Right kidney (tissue), 9 donors: Measurements from ENCODE around the gene UPK3BL2.
"Not testable (repeated sequence)": the region's sequence is repeated elsewhere in the genome, so short reads cannot be mapped to it uniquely, and the experiment has no call there.

ENCODE experiments used
- DNase-seq: peaks from one replicate; pipeline ENCODE4 v3.0.0-alpha.2; 2016
- long read RNA-seq, 8 donors: transcript quantifications; one replicate each; lab custom pipeline, GENCODE V29; 2026

Gene UPK3BL2, protein sequence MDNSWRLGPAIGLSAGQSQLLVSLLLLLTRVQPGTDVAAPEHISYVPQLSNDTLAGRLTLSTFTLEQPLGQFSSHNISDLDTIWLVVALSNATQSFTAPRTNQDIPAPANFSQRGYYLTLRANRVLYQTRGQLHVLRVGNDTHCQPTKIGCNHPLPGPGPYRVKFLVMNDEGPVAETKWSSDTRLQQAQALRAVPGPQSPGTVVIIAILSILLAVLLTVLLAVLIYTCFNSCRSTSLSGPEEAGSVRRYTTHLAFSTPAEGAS
- long read RNA-seq, donor 1, partial matches to known transcripts, result 0 of 1 reads
- long read RNA-seq, donor 1, other reads (novel, unspliced or antisense), result 0 of 1 reads
- long read RNA-seq, donor 2, partial matches to known transcripts, result 0 of 1 reads
- long read RNA-seq, donor 2, other reads (novel, unspliced or antisense), result 0 of 1 reads
- long read RNA-seq, donor 3, partial matches to known transcripts, result 0 of 1 reads
- long read RNA-seq, donor 3, other reads (novel, unspliced or antisense), result 0 of 1 reads
- long read RNA-seq, donor 4, transcript AC093668.3-201 (6 exons, 1,005 nt), result major isoform, 5 of 5 reads
- long read RNA-seq, donor 4, partial matches to known transcripts, result 0 of 5 reads
- long read RNA-seq, donor 4, other reads (novel, unspliced or antisense), result 0 of 5 reads
- long read RNA-seq, donor 5, partial matches to known transcripts, result 0 of 2 reads
- long read RNA-seq, donor 5, other reads (novel, unspliced or antisense), result 0 of 2 reads
- long read RNA-seq, donor 6, partial matches to known transcripts, result 0 of 2 reads
- long read RNA-seq, donor 6, other reads (novel, unspliced or antisense), result 0 of 2 reads
- long read RNA-seq, donor 7, partial matches to known transcripts, result 0 of 1 reads
- long read RNA-seq, donor 7, other reads (novel, unspliced or antisense), result 0 of 1 reads
- long read RNA-seq, donor 8, result 0 reads

DNA sequence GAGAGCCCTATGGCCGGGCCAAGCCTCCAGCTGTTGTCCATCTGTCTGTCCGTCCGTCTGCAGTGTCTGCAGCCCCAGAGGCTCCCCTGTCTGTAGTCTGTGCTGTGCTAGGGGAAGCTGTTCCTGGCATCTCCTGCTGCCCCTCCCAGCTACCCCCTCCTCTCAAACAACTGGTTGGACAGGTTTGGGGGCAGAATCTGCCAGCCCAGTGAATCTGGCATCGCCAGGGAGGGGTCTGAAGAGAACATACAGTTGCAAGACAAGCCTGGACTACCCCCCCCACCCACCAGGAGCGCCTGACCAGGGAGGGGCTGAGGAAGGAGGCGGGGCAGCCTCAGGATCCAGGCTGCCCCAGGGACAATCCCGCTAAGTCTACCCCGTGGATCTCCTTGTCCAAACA is at the start of gene UPK3BL2:
Gene UPK3BL2 (minus strand): TSS at position 101 of the 400 bp plus-strand sequence. CDS start 60 bp downstream, at position 41.
- not testable (repeated sequence) for DNase-seq

DNA sequence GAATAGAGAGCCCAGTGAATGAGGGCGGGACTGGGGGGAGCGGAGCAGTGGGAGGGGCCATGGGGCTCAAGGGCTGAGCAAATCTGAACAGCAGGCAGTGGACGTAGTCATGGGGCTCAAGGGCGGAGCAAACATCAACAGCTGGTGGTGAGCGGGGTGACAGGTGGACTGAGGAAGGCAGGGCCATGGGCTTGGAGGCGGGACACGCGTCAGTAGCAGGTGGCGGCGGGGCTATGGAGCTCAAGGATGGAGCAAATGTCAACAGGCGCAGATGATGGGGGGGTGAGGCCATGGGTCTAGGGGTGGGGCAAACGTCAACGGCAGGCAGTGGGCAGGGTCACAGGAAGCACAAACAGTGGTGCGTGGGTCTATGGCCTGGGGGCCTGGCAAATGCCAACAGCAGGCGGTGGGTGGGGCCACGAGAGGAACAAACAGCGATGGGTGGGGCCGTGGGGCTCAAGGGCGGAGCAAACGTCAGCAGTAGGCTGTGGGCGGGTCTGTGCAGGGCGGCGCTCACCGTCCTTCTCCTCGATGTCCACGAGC is 49.1 kb upstream of the UPK3BL2 start:
- not testable (repeated sequence) for DNase-seq

DNA sequence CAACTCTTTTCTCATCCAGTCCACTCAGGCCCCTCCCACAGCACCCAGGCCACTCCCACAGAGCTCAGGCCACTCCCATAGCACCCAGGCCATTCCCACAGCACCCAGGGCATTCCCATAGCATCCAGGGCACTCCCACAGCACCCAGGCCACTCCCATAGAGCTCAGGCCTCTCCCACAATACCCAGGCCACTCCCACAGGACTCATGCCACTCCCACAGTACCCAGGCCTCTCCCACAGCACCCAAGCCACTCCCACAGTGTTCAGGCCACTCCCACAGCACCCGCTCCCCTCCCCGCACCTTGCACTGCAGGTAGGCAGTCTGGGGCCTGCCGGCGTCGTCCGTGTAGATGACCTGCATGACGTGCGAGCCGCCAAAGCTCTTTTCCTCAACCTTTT is 46.4 kb upstream of the UPK3BL2 start:
- DNase-seq, result not testable (repeated sequence)

DNA sequence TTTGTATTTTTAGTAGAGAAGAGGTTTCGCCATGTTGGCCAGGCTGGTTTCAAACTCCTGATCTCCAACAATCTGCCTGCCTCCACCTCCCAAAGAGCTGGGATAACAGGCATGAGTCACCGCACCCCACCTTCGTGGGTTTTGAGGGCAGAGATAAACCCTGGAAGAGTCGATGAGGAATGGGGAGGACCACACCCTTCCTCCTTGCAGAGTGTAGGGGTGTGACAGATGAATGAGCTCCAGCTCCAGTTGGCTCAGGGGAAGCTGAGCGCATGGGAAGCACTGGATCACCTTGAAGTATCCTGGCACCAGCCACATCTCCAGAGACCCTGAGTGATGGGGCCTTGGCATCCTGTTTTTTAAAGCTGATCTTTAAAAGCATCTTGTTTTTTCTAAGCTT is 40.0 kb upstream of the UPK3BL2 start:
- not testable (repeated sequence) for DNase-seq

DNA sequence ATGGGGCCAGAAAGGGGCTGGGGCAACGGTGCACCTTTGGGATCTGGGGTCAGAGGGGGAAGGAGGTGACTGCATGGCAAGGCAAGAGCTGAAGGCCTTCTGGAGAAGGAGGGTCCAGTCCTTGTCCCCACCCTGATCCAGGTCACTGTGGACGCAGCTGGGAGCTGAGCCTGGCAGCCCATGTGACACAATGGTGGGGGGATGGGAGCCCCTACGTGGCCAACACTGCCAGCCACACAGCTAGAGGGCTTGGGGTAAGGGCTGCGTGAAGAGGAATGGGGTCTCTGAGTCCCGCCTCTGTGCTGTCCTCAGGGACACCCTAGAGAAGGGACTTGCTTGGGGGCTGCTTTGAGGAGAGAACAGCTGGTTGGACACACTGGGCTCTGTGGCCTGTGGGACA is 38.2 kb upstream of the UPK3BL2 start:
- not testable (repeated sequence) for DNase-seq

DNA sequence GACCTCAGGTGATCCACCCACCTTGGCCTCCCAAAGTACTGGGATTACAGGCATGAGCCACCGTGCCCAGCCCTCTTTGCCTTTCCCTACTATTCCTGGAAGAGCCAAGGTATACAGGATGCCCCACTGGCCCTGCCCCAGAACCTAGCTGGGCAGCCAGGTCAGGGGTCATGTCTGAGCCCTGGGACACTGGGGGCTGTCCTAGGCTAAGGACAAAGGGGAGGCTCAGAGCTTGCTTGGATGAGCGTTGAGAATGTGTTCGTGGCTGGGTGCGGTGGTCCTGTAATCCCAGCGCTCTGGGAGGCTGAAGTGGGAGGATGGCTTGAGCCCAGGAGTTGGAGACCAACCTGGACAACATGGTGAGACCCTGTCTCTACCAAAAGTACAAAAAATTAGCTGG is 35.0 kb upstream of the UPK3BL2 start:
- DNase-seq, result not testable (repeated sequence)

DNA sequence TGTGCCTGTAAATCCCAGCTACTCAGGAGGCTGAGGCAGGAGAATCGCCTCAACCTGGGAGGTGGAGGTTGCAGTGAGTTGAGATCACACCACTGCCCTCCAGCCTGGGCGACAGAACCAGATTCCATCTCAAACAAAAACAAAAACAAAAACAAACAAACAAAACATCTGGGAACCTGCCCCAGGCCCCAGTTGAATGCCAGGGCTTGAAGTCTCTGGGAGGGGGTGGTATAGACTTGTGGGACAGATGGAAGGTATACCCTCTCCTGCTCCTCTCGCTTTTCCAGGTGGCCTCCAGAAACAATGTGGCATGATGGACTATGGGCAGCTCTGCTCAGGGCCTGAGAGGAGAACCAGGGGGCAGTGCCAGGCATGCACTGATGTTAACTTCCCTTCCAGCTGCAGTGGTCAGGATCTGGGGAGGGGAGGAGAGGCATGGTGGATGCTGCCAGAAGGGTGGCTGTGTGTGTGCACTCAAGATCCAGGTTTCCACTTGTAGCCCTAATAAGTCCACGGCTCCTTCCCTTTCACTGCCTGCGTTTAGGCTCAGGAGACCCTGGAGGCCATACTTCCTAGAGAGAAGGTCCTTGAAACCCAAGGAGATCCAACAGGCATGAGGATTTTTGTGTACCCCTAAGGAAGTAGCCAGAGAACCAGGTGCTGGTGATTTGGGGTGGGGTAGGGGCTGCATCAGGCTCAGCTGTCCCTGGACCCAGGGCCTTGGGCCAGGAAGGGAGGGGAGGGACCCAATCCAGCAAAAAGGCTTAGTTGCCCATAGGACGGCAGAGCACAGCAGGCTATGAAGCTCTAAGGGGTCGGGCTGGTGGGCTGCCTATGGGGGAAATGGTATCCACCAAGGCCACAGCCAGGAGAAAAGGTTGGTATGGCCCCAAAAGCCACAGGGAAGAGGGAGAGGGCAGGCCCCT is 34.1 kb upstream of the UPK3BL2 start:
- peak; percentile 0 for DNase-seq

DNA sequence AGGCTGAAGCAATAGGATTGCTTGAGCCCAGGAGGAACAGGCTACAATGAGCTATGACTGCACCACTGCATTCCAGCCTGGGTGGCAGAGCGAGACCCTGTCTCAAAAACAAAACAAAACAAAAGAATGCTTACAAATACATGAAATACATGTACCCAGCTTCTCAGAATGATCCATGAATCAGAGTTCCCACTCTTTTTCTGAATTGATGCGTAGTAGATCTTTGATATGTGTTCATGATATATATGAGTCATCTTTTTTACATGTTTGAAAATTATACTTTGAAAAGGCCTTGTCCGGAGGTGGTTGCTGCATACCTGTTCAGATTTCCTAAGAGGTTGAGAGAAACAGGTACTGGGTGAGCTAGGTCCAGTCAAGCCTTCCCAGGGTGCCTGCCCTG is 32.9 kb upstream of the UPK3BL2 start:
- DNase-seq, result not testable (repeated sequence)

DNA sequence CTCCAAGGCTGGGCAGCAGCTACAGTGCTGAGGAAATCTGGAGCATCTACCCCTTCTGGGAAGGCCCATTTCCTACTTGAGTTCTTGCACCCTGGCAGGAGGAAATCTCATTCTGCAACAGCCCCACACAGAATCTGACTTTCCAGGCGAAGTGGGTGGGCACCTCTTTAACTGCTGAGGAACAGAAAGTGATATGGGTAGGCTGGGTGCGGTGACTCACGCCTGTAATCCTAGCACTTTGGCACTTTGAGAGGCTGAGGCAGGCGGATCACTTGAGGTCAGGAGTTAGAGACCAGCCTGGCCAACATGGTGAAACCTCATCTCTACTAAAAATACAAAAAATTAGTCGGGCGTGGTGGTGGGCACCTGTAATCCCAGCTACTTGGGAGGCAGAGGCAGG is 31.1 kb upstream of the UPK3BL2 start:
- not testable (repeated sequence) for DNase-seq

DNA sequence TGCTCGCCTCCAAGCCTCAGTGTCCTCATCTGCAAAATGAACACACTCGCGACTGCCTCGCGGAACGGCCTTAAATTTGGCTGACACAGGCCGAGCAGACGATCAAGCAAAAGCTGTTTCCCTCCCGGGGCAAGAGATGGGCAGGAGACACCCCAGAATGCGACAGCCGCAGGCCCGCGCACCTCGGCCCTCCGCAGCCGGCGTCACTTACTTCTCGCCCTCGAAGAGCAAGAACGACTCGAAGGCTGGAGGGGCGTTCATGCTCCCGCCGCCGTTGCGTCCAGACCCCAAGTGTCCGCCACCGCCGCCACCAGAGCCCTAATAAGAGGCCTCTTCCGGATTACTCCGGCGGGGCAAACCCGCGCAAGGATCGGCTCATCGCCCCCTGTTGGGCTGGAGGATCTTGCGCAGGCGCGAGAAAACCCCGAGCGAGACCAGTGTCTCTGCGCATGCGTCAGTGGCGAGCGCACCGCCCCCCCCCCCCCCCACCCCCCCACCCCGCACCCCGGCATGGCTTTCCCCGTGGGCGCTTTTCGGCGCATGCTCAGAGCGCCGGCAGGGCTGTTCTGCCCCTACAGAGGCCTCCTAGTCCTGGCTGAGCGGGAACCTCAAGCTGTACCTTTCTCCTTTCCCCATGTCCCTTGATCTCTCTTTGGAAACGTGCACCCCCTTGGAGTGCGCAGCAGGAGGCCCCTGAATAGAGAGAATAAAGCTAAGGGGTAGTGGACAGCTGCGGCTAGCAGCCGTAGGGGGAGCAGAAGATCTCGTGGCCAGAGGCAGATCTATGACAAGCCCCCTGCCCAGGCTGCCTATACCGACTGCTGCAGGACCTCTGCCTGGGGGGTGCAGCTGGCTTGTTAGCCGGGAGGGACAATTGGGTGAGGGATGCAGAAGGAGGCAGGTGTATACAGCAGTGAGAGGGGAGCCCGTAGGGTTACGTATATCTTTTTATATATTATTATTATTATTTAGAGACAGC is 29.1 kb upstream of the UPK3BL2 start, which contains the start of gene POLR2J3:
Gene POLR2J3 (minus strand): TSS at position 323 of the 979 bp plus-strand sequence. CDS start 62 bp downstream, at position 261.
- DNase-seq, result peak; percentile 89

DNA sequence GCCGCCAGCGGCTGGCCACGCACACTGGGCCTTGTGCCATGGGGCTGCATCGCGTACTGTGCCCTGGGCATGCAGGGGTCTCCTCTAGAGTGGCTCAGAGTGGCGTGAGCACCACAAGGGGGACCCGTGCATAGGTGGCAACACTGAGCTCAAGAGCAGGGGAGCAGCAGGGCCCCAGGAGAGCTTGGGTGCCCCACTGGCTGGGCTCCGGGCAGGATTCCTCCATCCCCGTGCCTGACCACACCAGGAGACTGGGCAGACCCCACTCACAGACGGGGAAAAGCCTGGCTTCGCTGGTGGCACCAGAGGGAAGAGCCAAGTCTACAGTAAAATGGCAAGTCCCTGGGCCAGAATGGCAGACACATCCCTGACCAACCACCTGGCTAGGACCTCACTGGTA is 25.1 kb upstream of the UPK3BL2 start:
- DNase-seq, result not testable (repeated sequence)

DNA sequence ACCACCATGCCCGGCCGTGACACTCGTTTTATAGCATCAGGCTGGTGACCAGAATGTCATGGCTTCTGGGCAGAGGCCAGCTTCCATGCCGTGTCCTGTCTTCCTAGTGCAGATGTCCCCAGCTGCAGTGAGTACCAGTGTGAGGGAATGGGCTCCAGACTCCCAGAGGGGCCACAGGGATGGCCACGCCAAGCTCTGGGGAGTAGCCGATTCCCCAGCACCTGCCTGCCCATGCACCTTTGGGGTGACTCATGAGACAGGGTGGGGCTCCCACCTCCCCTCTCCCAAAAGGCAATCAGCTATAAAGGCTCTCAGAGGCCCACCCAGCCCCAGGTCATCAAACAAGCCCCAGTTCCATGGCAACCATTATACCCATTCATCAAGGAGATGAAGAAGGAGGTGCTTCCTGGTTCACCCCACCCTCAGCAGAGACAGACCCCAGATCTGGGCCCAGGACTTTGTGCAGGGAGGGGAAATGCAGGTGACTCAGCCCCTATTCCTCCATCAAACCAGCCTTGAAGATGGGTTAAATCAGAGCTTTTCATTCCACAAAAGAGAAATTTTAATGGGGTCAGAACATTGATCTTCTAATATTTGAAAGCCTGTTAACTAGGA is 7.4 kb upstream of the UPK3BL2 start, which contains the start of gene SPDYE2:
Gene SPDYE2 (plus strand): TSS at position 419 of the 615 bp plus-strand sequence. CDS start 2,030 bp downstream, outside the sequence.
- not testable (repeated sequence) for DNase-seq

DNA sequence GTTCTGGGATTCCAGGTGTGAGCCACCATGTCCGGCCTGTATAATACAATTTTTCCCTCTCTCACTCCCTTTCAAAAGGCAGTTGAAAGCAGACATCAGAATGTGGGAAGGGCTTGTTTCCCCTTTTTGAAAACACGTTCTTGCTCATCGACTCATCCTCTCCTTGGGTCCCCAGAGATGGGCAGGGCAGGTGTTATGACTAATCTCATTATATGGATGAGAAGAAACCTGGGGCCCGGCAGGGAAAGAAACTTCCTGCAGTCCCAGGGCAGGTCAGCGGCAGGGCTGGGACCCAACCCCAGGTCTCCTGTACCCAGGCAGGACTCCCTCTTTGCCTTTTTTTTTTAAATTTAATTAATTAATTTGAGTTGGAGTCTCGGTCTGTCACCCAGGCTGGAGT is 2.9 kb upstream of the UPK3BL2 start:
- DNase-seq, result not testable (repeated sequence)

DNA sequence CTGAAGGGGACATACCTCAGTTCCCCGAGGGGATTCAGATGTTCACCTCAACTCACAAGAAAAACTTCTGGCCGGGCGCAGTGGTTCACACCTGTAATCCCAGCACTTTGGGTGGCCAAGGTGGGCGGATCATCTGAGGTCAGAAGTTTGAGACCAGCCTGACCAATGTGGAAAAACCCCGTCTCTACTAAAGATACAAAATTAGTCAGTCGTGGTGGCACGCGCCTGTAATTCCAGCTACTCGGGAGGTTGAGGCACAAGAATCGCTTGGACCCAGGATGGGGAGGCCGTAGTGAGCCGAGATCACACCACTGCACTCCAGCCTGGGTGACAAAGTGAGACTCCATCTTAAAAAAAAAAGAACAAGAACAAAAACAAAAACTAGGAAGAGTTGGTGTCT is 1.8 kb upstream of the UPK3BL2 start:
- not testable (repeated sequence) for DNase-seq

DNA sequence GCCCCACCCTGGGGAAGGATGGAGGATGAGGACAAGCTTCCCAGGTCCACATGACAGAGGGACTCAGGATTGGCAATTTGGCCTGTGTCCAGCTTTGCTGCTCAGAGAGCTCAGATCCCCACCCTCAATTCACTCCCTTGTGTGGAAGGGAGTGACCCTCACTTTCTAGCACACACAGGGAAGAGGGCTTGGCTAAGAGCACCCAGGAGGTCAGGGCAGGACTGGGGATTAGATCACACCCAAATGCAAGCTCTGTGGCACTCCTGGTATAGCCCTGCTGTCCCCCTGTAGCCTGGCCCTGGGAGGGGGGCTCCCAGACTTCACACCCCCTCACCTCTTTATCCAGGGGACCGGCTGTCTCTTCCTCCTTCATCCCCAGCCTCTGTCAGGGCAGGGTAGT is 876 bp upstream of the UPK3BL2 start:
- DNase-seq, result not testable (repeated sequence)

DNA sequence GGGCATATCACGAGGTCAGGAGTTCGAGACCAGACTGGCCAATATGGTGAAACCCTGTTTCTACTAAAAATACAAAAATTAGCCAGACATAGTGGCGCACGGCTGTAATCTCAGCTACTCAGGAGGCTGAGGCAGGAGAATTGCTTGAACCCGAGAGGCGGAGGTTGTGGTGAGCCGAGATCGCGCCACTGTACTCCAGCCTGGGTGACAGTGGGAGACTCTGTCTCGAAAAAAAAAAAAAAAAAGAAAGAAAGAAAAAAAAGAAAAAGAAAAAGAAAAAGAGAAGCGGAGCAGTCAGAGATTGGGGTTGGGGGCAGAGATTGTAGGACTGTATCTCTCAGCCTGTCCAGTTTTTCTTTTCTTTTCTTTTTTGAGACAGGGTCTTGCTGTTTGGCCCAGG is 725 bp downstream of the UPK3BL2 start:
- not testable (repeated sequence) for DNase-seq

DNA sequence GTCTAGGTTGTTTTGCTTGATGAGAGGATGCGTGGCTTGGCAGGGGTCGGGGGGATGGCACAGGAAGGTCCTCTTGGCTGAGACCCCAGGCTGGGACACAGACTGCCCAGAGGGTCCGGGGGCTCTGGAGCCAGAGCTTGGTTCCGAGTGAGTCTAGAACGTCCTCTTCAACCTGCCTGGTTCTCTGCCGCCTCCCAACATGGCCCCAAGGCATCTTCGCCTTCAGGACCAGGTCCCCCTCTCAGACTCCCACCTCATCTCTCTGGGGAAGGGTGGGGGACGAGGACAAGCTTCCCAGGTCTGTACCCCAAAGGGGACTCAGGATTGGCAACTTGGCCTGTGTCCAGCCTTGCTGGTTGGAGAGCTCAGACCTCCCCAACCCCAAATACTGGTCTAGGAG is 1.4 kb downstream of the UPK3BL2 start:
- DNase-seq, result not testable (repeated sequence)

DNA sequence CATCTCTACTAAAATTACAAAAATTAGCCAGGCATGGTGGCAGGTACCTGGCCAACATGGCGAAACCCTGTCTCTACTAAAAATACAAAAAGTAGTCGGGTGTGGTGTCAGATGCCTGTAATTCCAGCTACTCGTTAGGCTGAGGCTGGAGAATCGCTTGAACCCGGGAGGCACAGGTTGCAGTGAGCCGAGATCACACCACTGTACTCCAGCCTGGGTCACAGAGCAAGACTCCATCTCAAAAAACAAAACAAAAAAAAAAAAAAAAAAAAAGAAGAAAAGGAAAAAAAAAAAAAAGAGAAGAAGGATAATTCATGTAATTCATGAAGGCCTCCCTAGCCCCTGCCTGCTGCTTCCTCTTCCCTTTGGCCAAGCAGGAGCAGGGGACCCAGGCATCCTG is 2.9 kb downstream of the UPK3BL2 start:
- not testable (repeated sequence) for DNase-seq

DNA sequence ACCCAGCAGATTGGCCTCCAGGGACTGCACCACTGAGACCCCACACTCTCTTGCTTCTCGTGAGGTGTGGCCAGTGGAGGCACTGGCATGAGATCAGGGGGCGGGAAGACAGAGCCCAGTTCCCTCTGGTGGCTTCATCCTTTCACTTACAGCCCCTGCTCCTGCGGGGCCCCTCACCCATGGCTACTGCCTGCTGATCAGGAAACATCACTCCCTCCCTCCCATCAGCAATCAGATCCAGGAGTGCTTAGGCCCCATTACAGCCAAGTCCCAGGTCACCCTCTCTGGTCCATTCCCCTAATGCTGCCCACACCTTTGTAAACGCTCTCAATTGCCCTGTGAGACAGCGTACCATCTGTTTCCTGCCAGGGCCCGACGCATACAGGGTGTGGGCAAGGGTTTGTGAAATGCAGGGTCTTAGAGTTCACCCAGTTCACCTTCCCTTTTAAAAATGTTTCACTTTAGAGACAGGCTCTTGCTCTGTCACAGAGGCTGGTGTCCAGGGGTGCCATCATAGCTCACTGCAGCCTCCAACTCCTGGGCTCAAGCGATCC is 8.4 kb downstream of the UPK3BL2 start:
- DNase-seq, result peak; percentile 1
